Neural progenitor cell (in vitro differentiated cells): ENCODE measurements around the gene KLHL41. TPM values are rescaled to one million over a fixed set of nuclear protein-coding genes. Genes with fewer than 3 reads are reported as not detected.
A peak's percentile ranks its signal among the peaks of the same experiment; 100 is the strongest.
"Not testable (repeated sequence)": the region's sequence is repeated elsewhere in the genome, so short reads cannot be mapped to it uniquely, and the experiment has no call there.

Experiments
- DNase-seq: peaks from one replicate; pipeline ENCODE4 v3.0.0-alpha.2; 2016; ENCODE audit warnings: low spot score
- H2AFZ ChIP-seq: fragments of 200-600 bp; sonication (generic); replicated peaks from 2 replicates; pipeline ENCODE4 v1.6.1; 2016; ENCODE audit warnings: antibody characterized with exemption
- H3F3A ChIP-seq: fragments of 200-600 bp; sonication (generic); 2 replicates; pipeline ENCODE4 v1.6.1; 2016; ENCODE audit warnings: antibody characterized with exemption, low read depth
- H3K27ac ChIP-seq: fragments of 200-600 bp; sonication (generic); 2 replicates; pipeline ENCODE4 v1.5.1; 2016; ENCODE audit warnings: mild to moderate bottlenecking
- H3K27me3 ChIP-seq: fragments of 200-600 bp; sonication (generic); 2 replicates; pipeline ENCODE4 v1.6.1; 2016; ENCODE audit warnings: mild to moderate bottlenecking, moderate library complexity
- H3K36me3 ChIP-seq: fragments of 200-600 bp; sonication (generic); 2 replicates; pipeline ENCODE4 v1.5.1; 2016
- H3K4me1 ChIP-seq: fragments of 200-600 bp; sonication (generic); 2 replicates; pipeline ENCODE4 v1.6.1; 2016; ENCODE audit warnings: mixed run types
- H3K4me2 ChIP-seq: fragments of 200-600 bp; sonication (generic); 2 replicates; pipeline ENCODE4 v1.6.1; 2016
- H3K4me3 ChIP-seq: fragments of 200-600 bp; sonication (generic); 2 replicates; pipeline ENCODE4 v1.5.1; 2016
- H3K79me2 ChIP-seq: fragments of 200-600 bp; sonication (generic); 2 replicates; pipeline ENCODE4 v1.6.1; 2016; ENCODE audit warnings: low read depth
- H3K9ac ChIP-seq: fragments of 200-600 bp; sonication (generic); 2 replicates; pipeline ENCODE4 v1.6.1; 2016
- H3K9me3 ChIP-seq: fragments of 200-600 bp; sonication (generic); 2 replicates; pipeline ENCODE4 v1.5.1; 2016; ENCODE audit warnings: low read depth
- H4K20me1 ChIP-seq: fragments of 200-600 bp; sonication (generic); 2 replicates; pipeline ENCODE4 v1.6.1; 2016; ENCODE audit warnings: low read depth
- H3K27ac Mint-ChIP-seq: 3 replicates; pipeline ENCODE4 v1.8.0; 2021; ENCODE audit warnings: mixed read lengths
- H3K27me3 Mint-ChIP-seq: 2 replicates; pipeline ENCODE4 v1.8.0; 2022; ENCODE audit warnings: low read depth, mild to moderate bottlenecking, inconsistent platforms, moderate library complexity, mixed read lengths; ENCODE audit not compliant: insufficient read depth
- H3K36me3 Mint-ChIP-seq: 3 replicates; pipeline ENCODE4 v1.8.0; 2021; ENCODE audit warnings: mixed read lengths
- H3K4me1 Mint-ChIP-seq: 3 replicates; pipeline ENCODE4 v1.8.0; 2021; ENCODE audit warnings: mixed read lengths
- H3K4me3 Mint-ChIP-seq: 3 replicates; pipeline ENCODE4 v1.8.0; 2021; ENCODE audit warnings: mild to moderate bottlenecking, moderate library complexity, mixed read lengths
- H3K9me3 Mint-ChIP-seq: 3 replicates; pipeline ENCODE4 v1.8.0; 2020; ENCODE audit warnings: mixed read lengths
- CTCF ChIP-seq: fragments of 200-600 bp; sonication (generic); IDR thresholded peaks from 2 replicates; pipeline ENCODE4 v1.5.1; 2017; ENCODE audit warnings: antibody characterized with exemption, mild to moderate bottlenecking
- EZH2 ChIP-seq: fragments of 200-600 bp; sonication (generic); IDR thresholded peaks from 2 replicates; pipeline ENCODE4 v1.6.1; 2017; ENCODE audit warnings: antibody characterized with exemption, mild to moderate bottlenecking, moderate library complexity
- EZH2phosphoT487 ChIP-seq: fragments of 200-600 bp; sonication (generic); IDR thresholded peaks from 2 replicates; pipeline ENCODE4 v1.6.1; 2017; ENCODE audit warnings: antibody characterized with exemption
- total RNA-seq: library from RNA; depleted of rRNA; stranded (reverse); fragments of >200 nt; gene quantifications from 2 replicates; pipeline ENCODE4 v1.2.3, GENCODE V29; 2015; ENCODE audit warnings: low replicate concordance

The KLHL41 gene
- total RNA-seq, 1 donor from 2014 or later, result 0.06 TPM

DNA sequence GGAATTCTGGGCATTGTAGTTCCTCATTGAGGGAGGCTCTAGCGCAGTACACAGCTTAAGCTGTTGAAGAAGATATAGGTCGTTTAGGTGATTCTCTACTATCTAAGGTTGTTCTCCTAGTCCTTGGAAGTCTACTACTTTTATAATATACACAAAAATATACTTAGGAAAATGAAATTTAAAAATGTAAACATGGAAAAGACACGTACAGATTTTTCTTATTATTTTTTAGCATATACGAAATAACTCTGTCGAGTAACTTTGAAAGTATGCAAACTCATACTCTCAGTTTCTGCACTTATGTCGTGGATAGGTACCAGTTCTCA is 64.4 kb downstream of the KLHL41 start:
- Histone ChIP-seq H2AFZ (peak overlapping the region; percentile 87), H4K20me1 (no peaks in the 10 kb centered on the region), H3K9me3 (no peaks in the 10 kb centered on the region), H3K4me1 (peaks cover 11% of the 10 kb centered on the region), H3K27ac (no peak overlapping the region), H3K4me3 (peak overlapping the region; percentile 70), H3K79me2 (peaks cover 45% of the 10 kb centered on the region), H3K4me2 (peak overlapping the region; percentile 97), H3K27me3 (peaks cover 6% of the 10 kb centered on the region), H3F3A (peaks cover 8% of the 10 kb centered on the region), H3K36me3 (no peaks in the 10 kb centered on the region), H3K9ac (no peak overlapping the region)
- DNase-seq, result no peak
- Mint-ChIP-seq H3K27ac (no peak overlapping the region), H3K36me3 (no peaks in the 10 kb centered on the region), H3K27me3 (peaks cover 4% of the 10 kb centered on the region), H3K9me3 (peaks cover 6% of the 10 kb centered on the region), H3K4me1 (peaks cover 12% of the 10 kb centered on the region), H3K4me3 (peak overlapping the region; percentile 94)
- no peak for TF ChIP-seq EZH2phosphoT487
- no peak for TF ChIP-seq EZH2
- no peak for TF ChIP-seq CTCF

- not testable (repeated sequence) for H3K36me3 ChIP-seq, H3F3A ChIP-seq, H3K9ac ChIP-seq, H3K27ac ChIP-seq, H3K27ac Mint-ChIP-seq, DNase-seq, H4K20me1 ChIP-seq, H2AFZ ChIP-seq, H3K27me3 Mint-ChIP-seq, H3K4me2 ChIP-seq, H3K4me3 ChIP-seq, H3K36me3 Mint-ChIP-seq, H3K9me3 Mint-ChIP-seq, H3K9me3 ChIP-seq
- Mint-ChIP-seq H3K4me1 (peaks cover 12% of the 10 kb centered on the region), H3K4me3 (peak overlapping the region; percentile 67)
- Histone ChIP-seq H3K27me3 (peaks cover 12% of the 10 kb centered on the region), H3K4me1 (peaks cover 11% of the 10 kb centered on the region), H3K79me2 (peaks cover 41% of the 10 kb centered on the region)
These were observed 65.0 kb downstream of the KLHL41 start for GRCh38 chr2:169574539-169574938.

GRCh38 chr2:169575264-169575663 is 65.8 kb downstream of the KLHL41 start:
- H3K36me3 Mint-ChIP-seq, H3K27ac Mint-ChIP-seq: not testable (repeated sequence)

More at GRCh38 chr2:169575264-169575663, 65.8 kb downstream of the KLHL41 start:
- not testable (repeated sequence) for H2AFZ ChIP-seq, H3K4me3 ChIP-seq, H3K9me3 Mint-ChIP-seq, H3F3A ChIP-seq, H3K27ac ChIP-seq, H3K4me3 Mint-ChIP-seq, H3K9ac ChIP-seq, H3K27me3 Mint-ChIP-seq, H3K36me3 ChIP-seq, H4K20me1 ChIP-seq, H3K4me2 ChIP-seq, DNase-seq, H3K9me3 ChIP-seq
- peaks cover 34% of the 10 kb centered on the region for H3K79me2 ChIP-seq
- peaks cover 12% of the 10 kb centered on the region for H3K4me1 Mint-ChIP-seq
- H3K27me3 ChIP-seq, result peaks cover 14% of the 10 kb centered on the region
- H3K4me1 ChIP-seq, result peaks cover 11% of the 10 kb centered on the region

Other genes starting within 250 kb of the KLHL41 start
- 143 and 151 TPM in 2 replicates for gene LRP2, start 147.2 kb upstream of the KLHL41 start, total RNA-seq
- 3.8 and 6.2 TPM in 2 replicates for gene BBS5, start 30.2 kb upstream of the KLHL41 start, total RNA-seq
- 50.6 and 60.3 TPM in 2 replicates for gene FASTKD1, start 64.2 kb downstream of the KLHL41 start, total RNA-seq
- 50.0 and 88.4 TPM in 2 replicates for gene PPIG, start 74.6 kb downstream of the KLHL41 start, total RNA-seq
- gene CFAP210, start 184.7 kb downstream of the KLHL41 start, total RNA-seq, result 1.2 and 2.5 TPM in 2 replicates
- gene PHOSPHO2, start 184.8 kb downstream of the KLHL41 start, total RNA-seq, result 9.2 and 16.8 TPM in 2 replicates
- gene KLHL23, start 224.1 kb downstream of the KLHL41 start, total RNA-seq, result 72.4 and 107 TPM in 2 replicates